ENCODE results near the gene STN1.

Gene STN1

DNA sequence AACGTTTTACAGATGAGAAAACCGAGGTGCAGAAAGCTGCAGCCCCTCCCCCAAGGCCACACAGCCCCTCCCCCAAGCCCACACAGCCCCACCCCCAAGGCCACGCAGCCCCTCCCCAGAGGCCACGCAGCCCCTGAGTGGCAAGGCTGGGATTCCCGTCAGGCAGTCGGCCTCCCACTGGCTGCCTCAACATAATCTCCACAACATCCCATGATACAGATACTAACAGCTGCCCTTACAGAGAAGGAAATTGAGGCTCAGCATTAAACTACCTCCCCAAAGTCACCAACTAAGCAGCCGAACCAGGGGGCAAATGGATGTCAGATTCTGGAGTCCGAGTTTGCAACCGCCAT lies 78.5 kb downstream of the STN1 start:
- no peaks in the 10 kb centered on the region for H3K9me3 ChIP-seq (replicated peaks in 1 of 11)
- H3K9ac ChIP-seq, result peak overlapping the region in 8 of 11 experiments; percentile 8 to 51 (median 32); a peak in 9 of 22 replicates
- TF ChIP-seq Cebpa-rat (IDR thresholded peaks at IDR 0.05), result no peak
- H3K27me3 ChIP-seq, result no peaks in the 10 kb centered on the region
- peak overlapping the region; percentile 82 to 98 (median 95) for H3K4me2 ChIP-seq
- peak overlapping the region in 9 of 11 experiments; percentile 41 to 95 (median 58); a peak in 18 of 22 replicates for H3K27ac ChIP-seq
- peaks cover 0 to 9% (median 2%) of the 10 kb centered on the region in 11 experiments; a peak in 3 of 22 replicates for H3K36me3 ChIP-seq
- peaks cover 89 to 99% (median 96%) of the 10 kb centered on the region in 10 experiments for H3K4me1 ChIP-seq
- H4K20me1 ChIP-seq, result peaks cover 0 to 80% (median 24%) of the 10 kb centered on the region in 11 experiments; a peak in 14 of 22 replicates
- H3K4me3 ChIP-seq, result no peak overlapping the region; a peak in 1 of 20 replicates

DNA sequence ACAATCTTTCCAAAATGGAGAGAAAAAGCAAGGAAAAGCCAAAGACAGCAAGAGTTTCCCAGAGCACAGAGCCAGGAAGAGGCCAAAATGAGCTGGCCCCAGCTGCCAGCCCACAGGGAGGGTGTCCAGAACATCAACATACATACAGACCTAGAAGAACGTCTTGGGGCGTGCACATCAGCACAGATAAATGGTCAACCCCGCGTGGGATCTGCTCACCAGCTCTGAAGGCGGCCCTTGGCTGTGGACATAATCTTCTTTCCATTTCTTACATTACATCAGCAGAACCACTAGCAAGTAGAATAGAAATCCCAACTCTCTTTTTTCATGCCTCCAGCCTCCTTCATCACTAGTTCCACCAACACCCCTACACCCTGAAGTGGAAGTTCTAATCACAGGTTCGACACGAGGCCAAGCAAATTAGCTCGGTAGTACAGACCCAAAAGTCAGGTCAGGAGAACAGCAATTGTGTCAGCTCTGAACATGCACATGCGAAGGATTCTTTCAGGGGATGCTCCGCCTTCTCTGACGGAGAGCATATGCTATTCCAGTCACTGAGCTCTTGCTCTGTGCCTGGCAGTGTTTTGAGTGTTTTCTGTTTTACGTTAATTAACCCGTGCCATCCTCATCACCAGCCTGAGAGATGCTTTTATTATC lies 79.0 kb downstream of the STN1 start:
- H3K4me2 ChIP-seq, result peak overlapping the region; percentile 87 to 98 (median 95)
- peak overlapping the region in 8 of 11 experiments; percentile 13 to 77 (median 73); a peak in 13 of 22 replicates for H3K9ac ChIP-seq
- H4K20me1 ChIP-seq, result peaks cover 0 to 76% (median 20%) of the 10 kb centered on the region in 11 experiments; a peak in 14 of 22 replicates
- H3K27ac ChIP-seq, result peak overlapping the region; percentile 3 to 98 (median 86); a peak in 20 of 22 replicates
- H3K4me3 ChIP-seq, result no peak overlapping the region
- no peaks in the 10 kb centered on the region for H3K9me3 ChIP-seq (replicated peaks in 1 of 11)
- TF ChIP-seq Cebpa-rat (IDR thresholded peaks at IDR 0.05), result no peak
- H3K4me1 ChIP-seq, result peaks cover 89 to 99% (median 96%) of the 10 kb centered on the region in 10 experiments
- H3K36me3 ChIP-seq, result peaks cover 0 to 9% (median 0%) of the 10 kb centered on the region in 11 experiments; a peak in 2 of 22 replicates
- no peaks in the 10 kb centered on the region for H3K27me3 ChIP-seq

DNA sequence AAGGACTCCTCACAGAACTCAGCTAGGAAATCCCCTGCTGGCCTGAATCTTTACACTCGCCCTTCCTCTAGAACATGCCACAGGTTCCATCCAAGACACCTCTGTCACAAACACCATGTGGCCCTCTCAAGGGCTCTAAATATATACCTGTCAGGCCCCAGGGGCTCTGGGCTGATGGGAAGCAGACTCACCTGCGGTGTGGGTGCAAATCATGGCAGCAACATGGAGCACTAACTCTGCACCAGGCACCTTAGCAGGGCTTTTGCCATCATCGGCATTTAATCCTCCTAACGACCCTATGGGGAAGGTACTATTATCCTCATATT lies 80.0 kb downstream of the STN1 start:
- Histone ChIP-seq H3K27ac (peak overlapping the region in 10 of 11 experiments; percentile 30 to 98 (median 87); a peak in 19 of 22 replicates), H3K4me3 (peak overlapping the region in 6 of 10 experiments; percentile 2 to 38 (median 17); a peak in 7 of 20 replicates)

GRCh38 chr10:103837370-103838069 lies 80.5 kb downstream of the STN1 start:
- Histone ChIP-seq H3K36me3 (peaks cover 0 to 10% (median 2%) of the 10 kb centered on the region in 11 experiments; a peak in 4 of 22 replicates), H4K20me1 (peaks cover 0 to 66% (median 18%) of the 10 kb centered on the region in 11 experiments; a peak in 13 of 22 replicates), H3K4me2 (peak overlapping the region; percentile 87 to 98 (median 95)), H3K27me3 (no peaks in the 10 kb centered on the region), H3K9ac (peak overlapping the region; percentile 16 to 77 (median 72); a peak in 18 of 22 replicates), H3K4me3 (peak overlapping the region in 6 of 10 experiments; percentile 9 to 45 (median 36); a peak in 8 of 20 replicates), H3K4me1 (peaks cover 84 to 97% (median 91%) of the 10 kb centered on the region in 10 experiments), H3K9me3 (replicated peaks in 1 of 11) (peaks cover 6 to 7% (median 6%) of the 10 kb centered on the region in 11 experiments; a peak in 21 of 22 replicates), H3K27ac (peak overlapping the region in 10 of 11 experiments; percentile 30 to 98 (median 87); a peak in 18 of 22 replicates)
- TF ChIP-seq Cebpa-rat (IDR thresholded peaks at IDR 0.05), result no peak

More for the DNA sequence above, 80.0 kb downstream of the STN1 start:
- peaks cover 0 to 7% (median under 1%) of the 10 kb centered on the region in 11 experiments; a peak in 4 of 22 replicates for H3K36me3 ChIP-seq
- peak overlapping the region; percentile 87 to 98 (median 95) for H3K4me2 ChIP-seq
- peaks cover 0 to 66% (median 20%) of the 10 kb centered on the region in 11 experiments; a peak in 13 of 22 replicates for H4K20me1 ChIP-seq
- peak overlapping the region in 10 of 11 experiments; percentile 38 to 77 (median 72); a peak in 16 of 22 replicates for H3K9ac ChIP-seq
- H3K4me1 ChIP-seq, result peaks cover 85 to 99% (median 95%) of the 10 kb centered on the region in 10 experiments
- peaks cover under 1 to 2% (median 1%) of the 10 kb centered on the region in 11 experiments; a peak in 20 of 22 replicates for H3K9me3 ChIP-seq (replicated peaks in 1 of 11)
- no peaks in the 10 kb centered on the region for H3K27me3 ChIP-seq
- TF ChIP-seq Cebpa-rat (IDR thresholded peaks at IDR 0.05), result no peak

DNA sequence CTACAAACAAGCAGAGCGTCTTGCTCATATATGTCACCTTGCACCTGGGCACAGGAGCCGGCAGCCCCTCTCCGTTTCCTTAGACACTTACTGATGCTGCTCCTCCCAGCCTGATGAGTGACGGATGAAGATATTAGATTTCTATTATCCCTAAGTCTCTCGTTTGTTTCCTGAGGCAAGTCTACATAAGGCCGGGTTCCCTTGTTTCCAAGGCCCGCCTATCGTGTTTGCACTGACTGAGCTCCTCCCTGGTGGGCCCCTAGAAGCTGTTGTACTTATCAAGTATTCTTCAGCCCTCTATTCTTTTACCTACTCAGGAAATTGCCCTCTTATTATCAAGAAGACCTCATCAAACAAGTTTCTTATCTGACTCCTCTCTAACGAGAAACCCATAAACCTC lies 81.1 kb downstream of the STN1 start:
- Histone ChIP-seq H3K27ac (peak overlapping the region in 10 of 11 experiments; percentile 5 to 98 (median 87); a peak in 18 of 22 replicates), H3K36me3 (peaks cover 0 to 10% (median 0%) of the 10 kb centered on the region in 11 experiments; a peak in 5 of 22 replicates), H4K20me1 (peaks cover 0 to 66% (median 18%) of the 10 kb centered on the region in 11 experiments; a peak in 13 of 22 replicates), H3K9me3 (replicated peaks in 1 of 11) (peaks cover 7 to 13% (median 13%) of the 10 kb centered on the region in 11 experiments; a peak in 21 of 22 replicates), H3K27me3 (no peaks in the 10 kb centered on the region), H3K4me1 (peaks cover 84 to 95% (median 92%) of the 10 kb centered on the region in 10 experiments), H3K4me3 (peak overlapping the region in 4 of 10 experiments; percentile 13 to 45 (median 36); a peak in 3 of 20 replicates), H3K9ac (peak overlapping the region; percentile 16 to 77 (median 72); a peak in 17 of 22 replicates), H3K4me2 (peak overlapping the region; percentile 87 to 98 (median 95))
- no peak for TF ChIP-seq Cebpa-rat (IDR thresholded peaks at IDR 0.05)

GRCh38 chr10:103836273-103836672 lies 81.7 kb downstream of the STN1 start:
- Histone ChIP-seq H3K27ac (peak overlapping the region; percentile 3 to 98 (median 86); a peak in 19 of 22 replicates), H3K4me2 (peak overlapping the region; percentile 87 to 98 (median 95)), H3K9me3 (replicated peaks in 1 of 11) (peaks cover 7 to 18% (median 14%) of the 10 kb centered on the region in 11 experiments; a peak in 21 of 22 replicates), H4K20me1 (peaks cover 0 to 62% (median 18%) of the 10 kb centered on the region in 11 experiments; a peak in 13 of 22 replicates), H3K27me3 (no peaks in the 10 kb centered on the region), H3K9ac (peak overlapping the region in 10 of 11 experiments; percentile 19 to 77 (median 73); a peak in 13 of 22 replicates), H3K36me3 (peaks cover 0 to 10% (median 0%) of the 10 kb centered on the region in 11 experiments; a peak in 5 of 22 replicates), H3K4me3 (no peak overlapping the region), H3K4me1 (peaks cover 80 to 95% (median 92%) of the 10 kb centered on the region in 10 experiments)
- no peak for TF ChIP-seq Cebpa-rat (IDR thresholded peaks at IDR 0.05)

DNA sequence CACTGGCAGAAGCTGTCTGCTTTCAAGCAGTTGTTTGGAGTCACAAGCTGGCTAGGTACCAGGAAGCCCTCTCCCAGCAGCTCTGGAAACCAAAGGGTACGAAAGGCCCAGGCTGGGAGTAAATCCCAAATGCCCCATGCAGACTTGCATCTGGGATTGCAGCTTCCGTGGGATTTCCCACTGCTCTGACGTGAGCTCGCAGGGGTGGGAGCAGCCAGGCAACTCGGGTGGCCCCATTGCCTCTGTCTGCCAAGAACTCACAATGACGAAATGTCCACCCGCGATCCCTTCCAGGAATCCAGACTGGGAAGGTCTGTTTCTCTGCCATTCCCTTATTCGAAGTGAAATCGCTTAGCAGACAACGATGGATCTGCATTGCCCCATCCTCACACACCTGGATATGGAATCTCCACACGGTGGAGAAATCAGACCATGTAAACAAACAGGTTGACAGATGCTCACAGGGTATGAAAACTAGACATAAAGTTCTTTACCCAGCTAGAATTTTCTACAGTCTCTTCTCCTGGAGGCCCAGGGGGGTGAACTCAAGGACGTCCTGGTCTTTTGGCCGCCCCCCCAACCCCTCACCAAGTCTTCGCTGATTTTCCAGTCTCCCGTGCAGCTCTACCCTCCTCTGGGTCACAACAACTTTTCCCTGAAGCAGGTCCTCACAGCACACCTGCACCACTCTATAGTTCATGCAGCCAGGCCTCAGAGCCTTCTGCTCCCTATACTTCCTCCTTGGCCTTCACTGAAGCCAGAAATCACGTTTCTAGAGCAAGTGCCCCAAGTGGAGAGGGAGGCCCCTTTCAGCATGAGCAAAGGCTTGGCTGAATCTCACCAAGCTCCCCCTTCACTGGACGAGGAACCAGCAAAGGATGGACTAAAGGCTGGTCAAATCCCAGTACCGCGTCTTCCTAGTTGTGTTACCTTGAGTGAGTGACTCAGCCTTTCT lies 82.6 kb downstream of the STN1 start:
- peak overlapping the region in 3 of 10 experiments; percentile 4 to 54 (median 51); a peak in 2 of 20 replicates for H3K4me3 ChIP-seq
- H3K9me3 ChIP-seq (replicated peaks in 1 of 11), result peaks cover 7 to 18% (median 14%) of the 10 kb centered on the region in 11 experiments; a peak in 21 of 22 replicates
- no peak for TF ChIP-seq Cebpa-rat (IDR thresholded peaks at IDR 0.05)
- peaks cover 77 to 95% (median 92%) of the 10 kb centered on the region in 10 experiments for H3K4me1 ChIP-seq
- H3K36me3 ChIP-seq, result peaks cover 0 to 7% (median 0%) of the 10 kb centered on the region in 11 experiments; a peak in 5 of 22 replicates
- H3K27ac ChIP-seq, result peak overlapping the region; percentile 76 to 98 (median 86); a peak in 21 of 22 replicates
- H3K4me2 ChIP-seq, result peak overlapping the region; percentile 87 to 98 (median 95)
- peaks cover 0 to 53% (median 14%) of the 10 kb centered on the region in 11 experiments; a peak in 13 of 22 replicates for H4K20me1 ChIP-seq
- no peaks in the 10 kb centered on the region for H3K27me3 ChIP-seq
- H3K9ac ChIP-seq, result peak overlapping the region; percentile 6 to 77 (median 73); a peak in 18 of 22 replicates

Measured in BLaER1 treated with 17β-estradiol and CSF1 and Interleukin-3, amounts not matched to agents 10 nM and 100 nM (cell line).